HG03025 (cell line): Measurements from ENCODE around the gene ACBD7.
A peak's percentile ranks its signal among the peaks of the same experiment; 100 is the strongest.

ENCODE experiments used
- ATAC-seq: cut with Tn5 transposase; IDR thresholded peaks from one replicate; pipeline ENCODE4 v1.9.1; 2021; ENCODE audit warnings: mild to moderate bottlenecking, moderate library complexity; ENCODE audit not compliant: unreplicated experiment, low FRiP score

ACBD7 gene

DNA sequence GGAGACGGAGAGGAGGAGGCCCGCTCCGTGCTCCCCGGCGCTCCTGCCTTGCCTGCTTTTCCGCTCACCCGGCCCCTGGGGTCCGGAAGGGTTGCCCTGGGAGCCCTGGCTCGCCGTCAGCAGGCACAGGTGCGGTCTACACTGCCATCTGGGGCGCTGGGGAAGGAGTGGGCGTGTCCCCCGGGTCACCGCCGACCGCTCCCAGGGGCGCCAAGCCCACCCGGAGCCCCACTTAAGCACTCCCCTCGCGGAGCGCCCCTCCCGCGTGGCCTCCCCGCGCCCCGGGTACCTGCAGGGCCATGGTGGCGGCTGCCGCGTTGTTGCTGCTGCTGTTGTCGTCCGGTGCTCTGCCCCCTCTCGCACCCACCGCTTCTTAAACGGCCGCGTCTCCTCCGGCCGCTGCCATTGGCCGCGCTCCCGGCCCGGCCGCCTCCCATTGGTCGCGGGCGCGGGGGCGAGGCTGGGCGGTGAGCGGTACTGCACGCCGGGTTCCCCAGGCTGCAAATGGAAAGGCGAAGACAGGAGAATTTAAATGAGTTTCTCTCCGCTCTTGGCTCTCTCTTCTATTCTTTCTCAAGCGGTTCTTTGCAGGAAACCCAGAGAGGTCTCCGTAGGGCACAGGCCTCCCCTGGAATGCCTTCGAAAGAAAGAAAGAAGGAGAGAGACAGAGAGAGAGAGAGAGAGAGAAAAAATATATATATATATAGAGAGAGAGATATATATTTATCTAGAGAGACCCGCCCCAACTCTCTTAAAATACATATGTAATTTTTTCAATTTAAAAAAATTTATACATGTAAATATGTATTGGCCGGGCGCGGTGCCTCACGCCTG lies at the start of gene ACBD7:
Gene ACBD7 (minus strand): TSS at position 349 of the 834 bp plus-strand sequence. CDS start 48 bp downstream, at position 301.
- peak; percentile 98 for ATAC-seq

- ATAC-seq = no peak
These were observed 49.1 kb upstream of the ACBD7 start for GRCh38 chr10:15137636-15138035.

GRCh38 chr10:15137036-15137359 lies 48.4 kb upstream of the ACBD7 start:
- no peak for ATAC-seq

GRCh38 chr10:15136129-15137035 lies 47.8 kb upstream of the ACBD7 start:
- no peak for ATAC-seq

GRCh38 chr10:15131330-15131729 lies 42.8 kb upstream of the ACBD7 start:
- no peak for ATAC-seq

GRCh38 chr10:15124908-15125307 lies 36.3 kb upstream of the ACBD7 start:
- no peak for ATAC-seq

DNA sequence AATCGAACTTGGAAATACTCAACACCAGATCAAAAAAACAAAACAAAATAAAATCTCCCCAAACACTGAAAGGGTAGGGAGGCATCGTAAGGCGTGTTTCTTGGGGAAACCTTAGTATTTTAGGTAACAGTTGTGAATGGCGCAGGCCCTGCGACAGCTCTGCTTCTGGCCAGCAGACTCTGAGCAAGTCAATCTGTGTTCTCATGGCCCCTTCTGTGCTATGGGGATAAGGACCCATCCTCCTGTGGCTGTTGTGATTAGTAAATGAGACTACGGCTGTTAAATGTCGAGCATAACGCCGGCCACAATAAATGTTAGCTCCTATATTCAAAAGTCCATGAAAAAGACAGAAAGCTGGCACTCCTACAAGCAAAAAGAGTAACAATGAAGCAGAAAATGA lies 35.6 kb upstream of the ACBD7 start:
- ATAC-seq = no peak

GRCh38 chr10:15123749-15124184 lies 35.2 kb upstream of the ACBD7 start:
- ATAC-seq = no peak

- peak; percentile 95 for ATAC-seq
These were observed 34.0 kb upstream of the ACBD7 start for GRCh38 chr10:15122477-15123030.

DNA sequence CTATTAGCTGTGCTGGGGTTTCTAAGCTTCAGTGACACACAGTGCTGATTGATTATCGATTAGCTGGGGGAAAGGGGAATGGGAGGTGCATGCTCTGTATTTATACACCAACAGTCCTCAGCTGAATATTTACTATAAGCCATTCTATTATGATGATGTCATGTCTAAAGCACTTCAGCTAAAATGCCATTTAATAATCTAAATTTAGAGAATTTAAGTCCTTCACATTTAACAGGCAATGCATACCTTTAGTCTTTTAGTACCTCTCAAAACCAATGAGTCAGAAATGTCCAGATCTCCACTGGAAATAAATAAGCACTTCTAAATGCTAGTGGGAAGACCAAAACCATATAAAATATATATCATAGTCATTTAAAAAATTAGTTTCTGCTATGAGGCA lies 33.1 kb upstream of the ACBD7 start:
- no peak for ATAC-seq

- no peak for ATAC-seq
These were observed 31.9 kb upstream of the ACBD7 start for GRCh38 chr10:15120523-15120922.

GRCh38 chr10:15118615-15119014 lies 30.0 kb upstream of the ACBD7 start:
- ATAC-seq = no peak

GRCh38 chr10:15116225-15116624 lies 27.6 kb upstream of the ACBD7 start:
- no peak for ATAC-seq

DNA sequence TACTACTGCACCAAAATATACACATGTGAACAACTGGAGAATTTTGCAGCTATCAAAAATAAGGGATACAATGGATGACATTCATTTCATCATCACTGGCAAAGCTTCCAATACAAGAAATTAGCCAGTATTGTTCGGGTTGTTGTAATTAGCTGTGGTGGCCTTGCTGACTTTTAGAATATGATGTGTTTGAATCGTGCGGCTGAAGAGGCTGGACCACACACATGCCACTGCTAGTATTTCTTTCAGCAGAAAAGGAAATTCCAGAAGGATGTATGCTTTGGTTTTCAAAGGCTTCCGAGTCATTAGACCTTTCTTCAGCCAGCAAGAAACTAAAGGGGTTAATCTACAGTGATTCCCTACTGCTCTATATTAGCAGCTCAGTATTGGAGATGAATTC lies 25.2 kb upstream of the ACBD7 start:
- ATAC-seq = no peak

DNA sequence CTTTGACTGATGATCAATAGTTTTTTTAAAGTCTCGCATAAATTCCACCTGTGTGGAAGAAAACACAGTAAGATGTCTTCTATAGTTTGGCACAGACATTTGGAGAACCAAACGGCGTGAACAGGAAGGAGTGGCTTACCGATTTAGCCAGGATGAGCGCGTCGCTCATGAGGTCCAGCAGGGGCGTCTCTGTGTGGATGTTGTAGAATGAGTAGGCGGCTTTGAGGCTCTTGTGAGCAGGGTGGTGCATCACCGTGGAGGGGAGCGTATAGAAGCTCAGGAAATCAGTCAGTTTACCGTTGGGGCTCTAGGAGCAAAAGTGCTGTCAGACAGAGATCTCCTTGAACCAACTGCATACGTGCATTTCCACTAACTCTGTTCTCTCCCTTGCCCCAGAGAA lies 24.1 kb upstream of the ACBD7 start:
- no peak for ATAC-seq

- ATAC-seq = peak; percentile 69
These were observed 17.9 kb upstream of the ACBD7 start for GRCh38 chr10:15106352-15107013.

- no peak for ATAC-seq
These were observed 14.9 kb upstream of the ACBD7 start for GRCh38 chr10:15103513-15103912.

DNA sequence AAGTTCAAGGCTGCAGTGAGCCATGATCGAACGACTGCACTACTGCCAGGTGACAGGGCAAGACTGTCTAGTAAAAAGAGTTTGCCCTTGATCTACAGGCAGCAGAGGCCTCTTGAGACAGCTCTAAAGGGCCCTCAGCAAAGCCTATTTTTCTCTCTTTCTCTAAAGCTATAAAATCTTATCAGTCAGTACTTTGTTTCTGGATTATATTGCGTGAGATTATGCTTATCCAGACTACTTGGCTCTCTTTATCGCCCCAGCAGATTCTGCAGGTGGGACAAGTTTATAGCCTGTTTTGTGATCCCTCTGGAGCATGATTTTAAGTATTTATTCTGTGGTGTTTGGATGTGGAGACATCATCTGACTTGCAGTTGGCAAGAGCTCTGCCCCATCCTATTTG lies 11.3 kb upstream of the ACBD7 start:
- ATAC-seq = no peak

GRCh38 chr10:15097011-15097812 lies 8.6 kb upstream of the ACBD7 start, which contains the start of gene RPP38:
Gene RPP38, plus strand, starts transcription at chr10:15097355. Its CDS starts 5,960 bp downstream, at chr10:15103315.
- peak; percentile 87 for ATAC-seq

DNA sequence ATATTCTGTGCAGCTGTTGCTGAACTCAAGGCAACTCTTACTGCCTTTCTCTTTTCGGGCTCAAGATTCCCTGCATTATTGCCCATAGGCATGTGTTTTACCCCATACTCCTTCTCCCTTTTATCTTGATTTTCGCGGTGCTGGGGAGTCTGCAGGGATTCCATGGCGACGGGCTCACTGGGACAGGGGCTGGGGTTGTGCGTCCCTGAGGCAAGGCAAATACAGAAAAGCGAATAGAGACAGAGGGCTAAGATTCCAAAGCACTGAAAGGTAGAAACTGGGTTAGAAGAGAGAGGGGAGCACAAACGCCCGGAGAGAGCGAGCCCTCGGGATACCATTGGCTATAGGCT lies 8.1 kb upstream of the ACBD7 start:
- ATAC-seq = peak; percentile 29
